Femur (tissue), 1 donor: ENCODE results near the gene KCNF1.
"Not testable (repeated sequence)": the region's sequence is repeated elsewhere in the genome, so short reads cannot be mapped to it uniquely, and the experiment has no call there.

Experiments
- DNase-seq: peaks from one replicate; pipeline ENCODE4 v3.0.0-alpha.2; 2017

The KCNF1 gene

DNA sequence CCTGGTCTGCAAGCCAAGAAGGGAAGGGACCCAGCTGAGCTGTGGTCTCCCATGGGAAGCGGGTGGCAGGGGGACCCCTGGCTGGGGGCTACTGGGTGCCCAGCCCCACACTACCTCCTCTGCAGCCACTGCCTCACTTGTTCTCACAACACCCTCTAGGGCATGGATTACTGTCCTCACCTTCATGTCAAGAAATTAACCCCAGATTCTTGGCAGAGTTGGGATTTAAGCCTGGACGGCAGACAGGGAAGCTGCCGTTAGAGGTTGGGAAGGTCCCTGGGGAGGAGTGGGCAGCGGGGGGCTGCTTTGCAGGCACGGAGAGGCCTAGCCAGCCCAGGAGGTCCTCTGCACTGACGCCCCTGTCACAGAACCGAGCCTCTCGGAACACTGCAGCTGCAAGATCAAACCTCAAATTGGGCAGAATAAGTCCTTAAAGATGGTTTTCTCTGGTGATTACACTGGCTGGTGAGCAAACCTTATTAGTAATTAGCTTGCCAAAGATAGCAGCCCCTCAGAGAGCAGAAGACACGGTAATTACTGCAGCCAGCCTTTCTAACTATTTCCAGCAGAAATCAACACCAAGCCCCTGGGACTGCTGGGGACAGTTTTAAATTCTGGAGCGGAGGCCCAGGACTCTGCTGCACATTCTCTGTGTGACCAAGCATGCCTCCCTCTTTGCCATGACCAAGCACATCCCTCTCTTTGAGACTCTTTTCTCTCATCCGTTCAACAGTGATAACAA, 35.9 kb downstream of the KCNF1 start:
- no peak for DNase-seq

DNA sequence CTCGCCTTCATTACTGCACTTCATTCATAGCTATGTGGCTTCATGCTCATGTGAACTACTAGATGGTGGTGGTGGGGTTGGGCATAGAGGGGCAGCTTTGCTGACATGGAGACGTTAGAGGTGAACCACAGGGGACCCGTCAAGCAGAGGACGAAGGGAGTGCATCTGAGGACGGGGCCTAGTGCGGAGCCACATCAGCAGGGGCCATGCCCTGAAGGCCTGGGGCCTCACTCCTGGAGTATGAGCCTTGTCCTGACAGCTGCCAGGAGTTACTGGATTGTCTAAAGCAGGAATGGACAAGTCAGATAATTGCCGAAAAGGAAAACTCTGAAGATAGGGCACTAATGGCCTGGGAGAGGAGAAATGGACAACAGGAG, 36.4 kb downstream of the KCNF1 start:
- no peak for DNase-seq

DNA sequence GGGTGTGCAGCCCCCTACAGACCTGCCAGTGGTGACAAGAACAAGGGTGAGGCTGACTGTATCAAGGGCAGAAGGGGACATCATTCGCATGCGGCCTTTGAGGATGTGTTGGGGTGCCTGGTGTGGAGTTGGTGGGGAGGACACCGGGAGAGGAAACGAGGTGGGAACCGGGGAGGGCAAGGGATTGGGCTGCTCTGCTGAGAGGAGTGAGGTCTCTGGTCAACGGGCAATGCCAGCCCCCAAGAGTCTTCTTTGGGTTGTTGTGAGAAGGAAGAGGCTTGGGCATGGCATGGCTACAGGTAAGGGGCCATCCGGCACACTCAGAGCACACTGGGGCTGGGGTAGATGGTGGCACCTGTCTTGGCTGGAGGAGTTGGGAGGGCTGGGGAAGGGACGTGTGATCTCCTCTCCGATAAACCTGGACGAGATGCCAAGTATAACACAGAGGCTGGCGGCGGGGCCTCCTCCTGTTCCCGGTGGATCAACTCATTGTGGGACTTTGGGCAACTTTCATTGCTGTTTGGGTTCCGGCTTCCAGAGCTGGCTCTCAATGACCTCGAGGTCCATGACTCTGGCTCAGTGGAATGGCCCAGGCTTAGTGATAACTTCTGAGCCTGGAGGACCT, 37.0 kb downstream of the KCNF1 start:
- no peak for DNase-seq

DNA sequence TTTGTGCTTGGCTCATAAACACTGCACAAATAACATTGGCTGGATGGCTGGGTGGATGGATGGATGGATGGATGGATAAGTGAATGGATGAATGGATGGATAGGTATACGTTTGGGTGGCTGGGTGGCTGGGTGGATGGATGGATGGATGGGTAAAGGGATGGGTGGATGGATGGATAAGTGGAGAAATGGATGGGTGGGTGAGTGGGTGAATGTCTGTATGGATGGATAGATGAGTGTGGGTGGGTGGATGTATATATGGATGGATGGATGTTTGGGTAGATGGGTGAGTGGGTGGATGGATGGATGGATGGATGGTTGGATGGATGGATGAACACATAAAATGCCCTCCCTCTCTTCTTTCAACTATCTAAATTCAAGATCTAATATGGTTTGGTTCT, 38.1 kb downstream of the KCNF1 start:
- no peak for DNase-seq

DNA sequence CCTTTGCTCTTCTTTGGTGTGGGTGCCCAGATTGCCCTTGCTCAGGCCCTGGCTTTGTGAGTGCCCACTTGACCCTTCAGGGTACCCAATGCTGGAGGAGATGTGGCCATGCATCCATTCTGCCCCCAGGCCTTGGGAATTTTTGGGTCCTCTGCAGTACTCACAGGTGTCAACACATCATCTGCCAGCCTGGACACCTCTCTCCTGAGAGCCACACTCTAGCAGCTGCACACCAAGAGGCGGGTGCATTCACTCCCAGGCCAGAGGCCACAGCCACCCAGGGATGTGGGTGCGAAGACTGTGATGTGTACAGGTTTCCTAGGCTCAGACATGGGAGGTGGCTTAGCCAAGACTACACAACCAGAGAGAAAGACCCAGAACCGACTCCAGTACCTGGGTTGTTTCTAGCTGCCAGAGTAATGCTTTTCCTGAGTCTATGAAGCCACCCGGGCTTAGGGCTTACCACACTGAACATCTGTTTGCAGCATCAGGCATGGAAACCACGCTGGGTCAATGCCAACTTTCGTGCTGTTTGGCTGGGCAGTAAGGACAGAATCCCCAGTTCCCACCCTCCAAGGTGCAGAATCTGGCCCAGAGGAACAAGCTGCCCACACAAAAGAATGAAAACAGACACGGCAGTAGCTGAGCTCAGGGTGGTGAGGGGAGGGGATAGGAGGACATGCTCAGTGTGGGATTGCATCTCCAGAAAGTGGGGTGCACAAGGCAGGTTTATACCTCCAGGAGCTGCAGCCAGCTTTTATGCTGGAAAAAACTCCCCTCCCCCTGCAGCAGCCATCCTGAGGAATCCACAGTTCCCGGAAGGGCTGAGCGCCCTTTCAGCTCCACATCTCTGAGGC, 40.1 kb downstream of the KCNF1 start:
- DNase-seq: peak; percentile 36

DNA sequence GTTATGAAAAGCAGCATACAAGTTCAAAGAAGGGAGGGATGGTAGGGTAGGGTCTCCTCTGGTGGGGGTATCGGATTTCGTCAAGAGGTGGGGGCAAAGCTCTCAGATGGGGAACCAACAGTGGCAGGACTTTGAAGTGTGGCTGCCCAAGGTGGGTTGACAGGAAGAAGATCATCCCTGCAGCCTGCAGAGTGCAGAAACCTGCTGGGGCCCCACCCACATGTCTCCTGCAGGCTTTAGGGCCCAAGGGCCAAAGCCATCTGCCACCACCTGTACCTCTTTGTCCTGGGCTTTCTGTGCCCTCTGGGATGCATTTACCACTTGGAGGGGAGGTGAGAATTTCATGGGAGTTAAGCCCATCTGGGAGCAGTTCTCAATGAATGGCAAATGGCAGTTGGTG, 42.7 kb downstream of the KCNF1 start:
- DNase-seq: peak; percentile 4

DNA sequence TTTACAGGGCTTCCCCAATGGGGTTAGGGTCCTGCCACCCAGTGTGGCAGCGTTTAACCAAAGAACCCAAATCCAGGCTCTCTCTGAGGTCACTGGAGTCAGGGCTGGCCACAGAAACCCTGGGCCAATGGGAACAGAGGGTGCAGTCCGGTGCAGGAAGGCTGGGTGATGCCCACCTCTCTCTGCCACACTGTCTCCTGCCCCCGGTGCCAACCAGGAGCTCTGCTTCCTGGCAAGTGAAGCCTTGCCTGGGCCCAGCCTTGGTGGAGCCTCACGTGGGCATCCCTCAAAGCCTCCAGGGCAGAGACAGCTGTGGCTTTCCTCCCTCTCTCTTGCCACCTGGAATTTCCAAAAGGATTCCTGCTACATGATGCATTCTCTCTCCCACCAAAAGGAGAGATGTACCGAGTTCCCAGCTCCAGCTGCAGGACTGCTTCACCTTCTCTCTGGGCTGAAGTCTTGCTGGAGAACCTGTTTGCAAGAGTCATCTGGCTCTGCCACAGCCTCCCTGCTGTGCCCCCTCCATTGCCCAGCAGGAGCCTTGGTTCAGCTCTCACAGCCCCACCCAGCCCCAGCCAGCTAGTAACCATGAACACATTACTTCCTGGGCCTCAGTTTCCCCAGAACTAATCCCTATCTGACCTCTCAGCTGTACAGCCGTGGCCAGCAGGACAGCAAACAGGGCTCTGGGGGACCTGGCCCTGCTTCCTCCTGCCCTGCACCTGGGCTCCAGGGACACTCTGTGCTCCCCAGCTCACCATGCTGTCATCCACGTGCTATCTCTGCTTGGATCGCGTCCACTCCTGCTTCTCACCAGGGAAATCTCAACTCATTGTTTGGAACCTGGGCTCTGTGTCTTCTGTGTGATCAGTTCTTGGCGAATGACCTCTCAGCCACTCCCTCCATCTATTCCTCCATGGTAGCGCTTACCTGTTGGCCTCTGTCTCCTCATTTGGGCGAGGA, 43.4 kb downstream of the KCNF1 start:
- no peak for DNase-seq

DNA sequence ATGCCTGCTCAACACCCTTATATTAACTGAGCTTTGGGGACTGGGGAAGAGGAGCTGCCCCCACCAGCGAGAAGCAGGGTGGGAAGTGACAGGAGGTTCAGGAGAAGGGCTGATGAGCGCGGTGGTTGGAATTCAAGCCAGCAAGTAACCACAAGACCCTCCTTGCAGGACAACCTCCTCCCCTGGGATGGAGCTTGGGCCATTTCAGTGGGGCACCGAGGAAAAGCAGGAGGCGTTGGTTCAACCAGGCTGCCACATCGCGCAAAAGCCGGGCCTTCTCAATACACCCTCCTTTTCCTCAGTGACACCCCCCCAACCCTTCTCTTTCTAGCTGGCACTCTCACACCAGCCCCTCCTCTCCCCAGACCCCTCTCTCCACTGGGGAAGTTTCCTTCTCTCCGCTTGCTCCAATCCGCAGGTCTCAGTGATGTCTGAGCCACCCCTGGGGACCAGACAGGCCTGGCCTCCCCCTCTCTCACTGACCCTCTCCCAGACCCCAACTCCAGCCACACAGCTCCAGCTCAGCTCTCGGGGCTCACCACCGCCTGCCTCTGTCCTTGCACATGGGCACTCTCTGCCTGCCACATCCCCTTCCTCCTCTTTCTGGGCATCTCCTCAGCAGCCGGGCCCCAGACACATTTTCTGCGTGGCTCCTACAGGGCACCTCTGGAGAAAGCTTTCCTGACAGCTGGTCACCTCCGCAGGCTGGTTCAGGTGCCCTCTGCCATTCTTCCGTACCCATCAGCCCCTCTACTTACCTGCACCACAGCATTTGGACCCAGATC, 44.5 kb downstream of the KCNF1 start:
- DNase-seq: no peak

DNA sequence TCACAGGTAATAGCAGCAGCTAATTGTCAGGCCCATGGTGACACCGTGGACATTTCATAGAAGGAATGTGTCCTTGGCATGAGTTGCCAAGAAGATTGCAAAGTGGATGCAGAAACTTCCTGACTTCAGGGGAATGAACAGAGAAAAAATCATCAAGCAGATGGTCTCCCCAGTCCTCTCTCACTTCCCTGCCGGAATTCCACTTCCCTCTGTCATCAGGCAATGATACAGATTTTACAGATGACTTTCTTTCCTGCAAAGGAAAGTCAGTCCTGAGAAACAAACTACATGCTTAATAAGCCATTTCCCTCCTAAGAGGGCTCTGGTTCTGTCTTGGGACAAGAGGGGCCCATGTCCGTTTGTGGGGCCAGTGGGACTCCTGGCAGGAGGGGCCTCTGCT, 45.7 kb downstream of the KCNF1 start:
- DNase-seq: no peak

DNA sequence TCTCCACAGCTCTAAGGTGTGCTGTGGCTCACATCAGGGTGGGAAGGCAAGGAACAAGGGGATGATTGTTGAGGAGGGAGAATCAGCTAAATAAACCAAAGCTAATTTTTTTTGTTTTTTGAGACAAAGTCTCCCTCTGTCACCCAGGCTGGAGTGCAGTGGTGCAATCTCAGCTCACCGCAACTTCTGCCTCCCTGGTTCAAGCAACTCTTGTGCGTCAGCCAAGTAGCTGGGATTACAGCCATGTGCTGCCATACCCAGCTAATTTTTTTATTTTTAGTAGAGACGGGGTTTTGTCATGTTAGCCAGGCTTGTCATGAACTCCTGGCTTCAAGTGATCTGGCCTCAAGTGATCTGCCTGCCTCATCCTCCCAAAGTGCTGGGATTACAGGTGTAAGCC, 46.7 kb downstream of the KCNF1 start:
- not testable (repeated sequence) for DNase-seq

DNA sequence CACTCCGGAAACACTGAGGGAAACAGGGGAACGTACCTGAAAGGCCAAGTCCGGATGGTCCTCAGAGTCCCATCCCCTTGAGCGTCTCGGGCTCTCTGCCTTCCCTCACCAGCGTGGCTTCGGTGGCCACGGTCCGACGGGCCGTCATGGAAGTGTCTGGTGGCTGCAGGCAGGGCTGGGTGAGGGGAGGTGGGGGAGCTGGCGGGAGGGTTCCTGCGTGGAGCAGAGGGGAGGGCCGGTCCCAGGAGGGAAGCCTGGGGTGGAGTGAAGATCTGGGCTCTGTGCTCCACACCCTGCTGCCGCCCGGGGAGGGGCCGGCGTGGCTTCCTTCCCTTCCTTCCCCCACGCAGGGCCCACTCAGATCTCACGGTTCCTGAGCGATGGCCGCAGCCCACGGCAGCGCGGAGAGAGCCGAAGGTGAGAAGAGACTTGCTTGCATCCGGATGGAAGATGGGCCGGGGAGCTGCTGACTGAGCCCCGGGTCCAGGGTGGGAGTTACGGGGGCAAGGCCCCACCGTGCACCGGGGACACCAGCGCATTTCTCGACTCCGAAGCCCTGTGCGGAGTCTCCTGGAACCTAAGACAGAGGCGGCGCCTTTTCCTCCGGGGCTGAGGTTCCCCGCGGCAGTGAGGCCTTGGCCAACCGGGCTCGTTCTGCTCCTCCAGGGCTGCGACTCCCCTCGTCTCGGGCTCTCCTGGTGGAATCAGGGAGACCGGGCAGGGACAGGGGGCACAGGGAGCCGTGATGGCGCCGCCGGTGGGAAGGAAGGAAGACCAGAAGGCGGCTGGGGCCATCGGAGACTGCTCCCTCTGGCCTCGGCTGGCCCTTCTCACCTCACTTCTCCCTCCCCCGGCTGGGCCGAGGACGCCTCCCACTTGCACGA, 49.1 kb downstream of the KCNF1 start:
- no peak for DNase-seq

DNA sequence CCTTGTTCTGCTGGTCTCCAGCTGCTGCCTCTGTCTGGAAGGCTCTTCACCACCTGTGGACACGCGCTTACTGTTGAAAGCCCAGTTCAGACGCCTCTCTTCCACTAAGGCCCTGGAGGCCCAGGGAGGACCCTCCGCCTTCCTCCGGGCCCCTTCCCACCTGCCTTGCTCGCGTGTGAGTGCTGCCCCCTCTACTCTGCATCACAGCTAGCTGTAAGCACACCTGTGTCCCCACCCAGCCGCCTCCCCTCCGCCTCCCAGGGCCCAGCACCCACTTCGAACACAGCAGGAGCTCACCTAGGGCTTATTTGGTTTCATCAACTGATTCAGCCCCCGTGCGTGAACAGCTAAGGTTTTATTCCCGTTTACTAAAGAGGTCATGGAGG, 49.7 kb downstream of the KCNF1 start:
- no peak for DNase-seq

DNA sequence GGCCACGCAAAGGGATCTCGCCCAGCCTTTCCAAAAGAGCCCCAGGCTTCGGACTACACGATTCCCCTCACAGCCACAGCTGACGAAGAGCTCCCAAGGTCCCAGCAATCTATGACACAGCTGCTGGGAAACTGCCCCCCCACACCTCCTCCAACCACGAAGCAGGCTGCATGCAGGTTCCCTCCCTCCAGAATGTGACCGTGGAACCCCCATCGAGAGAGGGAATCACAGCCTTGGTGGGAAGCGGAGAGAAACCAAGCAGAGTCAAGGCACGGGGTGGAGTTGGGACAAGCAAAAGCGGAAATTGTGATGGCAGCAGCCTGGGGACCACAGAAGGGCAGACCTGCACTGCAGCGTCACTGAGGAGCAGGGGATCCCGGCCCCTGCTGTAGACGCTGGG, 50.3 kb downstream of the KCNF1 start:
- no peak for DNase-seq

DNA sequence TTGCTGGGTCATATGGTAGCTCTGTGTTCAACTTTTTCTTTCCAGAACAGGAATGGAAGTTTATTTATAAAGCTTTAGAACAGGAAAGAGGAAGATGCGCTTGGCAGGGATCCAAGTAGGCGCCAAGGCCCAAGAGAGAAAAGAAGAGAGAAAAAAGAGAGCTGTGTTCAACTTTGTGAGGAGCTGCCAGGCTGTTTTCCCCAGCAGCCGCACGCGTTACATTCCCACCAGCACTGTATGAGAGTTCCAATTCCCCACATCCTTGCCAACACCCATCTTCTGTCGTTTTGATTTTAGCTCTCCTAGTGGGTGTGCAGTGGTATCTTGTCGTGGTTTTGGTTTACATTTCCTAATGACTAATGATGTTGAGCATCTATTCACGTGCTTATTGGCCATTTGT, 51.4 kb downstream of the KCNF1 start:
- no peak for DNase-seq
